Measurements from ENCODE around the gene AZU1.
"Not testable (repeated sequence)": the region's sequence is repeated elsewhere in the genome, so short reads cannot be mapped to it uniquely, and the experiment has no call there.

The AZU1 gene

DNA sequence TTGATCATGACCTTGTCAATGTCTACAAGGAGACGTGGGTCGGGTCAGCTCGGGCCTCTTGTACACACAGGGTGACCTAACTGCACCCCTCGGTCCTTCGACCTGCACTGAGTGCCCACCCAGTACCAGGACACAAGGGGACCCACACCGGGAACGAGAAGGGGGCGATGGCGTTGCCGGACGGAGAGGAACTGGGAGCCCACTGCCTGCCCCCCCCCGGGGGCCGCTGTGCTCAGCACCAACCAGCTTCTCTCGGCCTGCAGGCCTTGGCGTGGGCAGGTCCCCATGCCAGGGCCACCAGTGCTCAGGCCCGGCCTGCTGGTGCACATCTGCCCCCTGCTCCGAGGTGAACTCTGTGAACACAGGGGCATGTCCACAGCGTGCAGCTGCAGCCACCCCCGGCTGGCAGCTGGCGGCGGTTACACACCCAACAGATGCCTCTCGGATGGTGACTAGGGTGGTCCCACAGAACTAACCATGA, 46.0 kb downstream of the AZU1 start:
- DNase-seq (ENCODE audit: low read depth): no peak

DNA sequence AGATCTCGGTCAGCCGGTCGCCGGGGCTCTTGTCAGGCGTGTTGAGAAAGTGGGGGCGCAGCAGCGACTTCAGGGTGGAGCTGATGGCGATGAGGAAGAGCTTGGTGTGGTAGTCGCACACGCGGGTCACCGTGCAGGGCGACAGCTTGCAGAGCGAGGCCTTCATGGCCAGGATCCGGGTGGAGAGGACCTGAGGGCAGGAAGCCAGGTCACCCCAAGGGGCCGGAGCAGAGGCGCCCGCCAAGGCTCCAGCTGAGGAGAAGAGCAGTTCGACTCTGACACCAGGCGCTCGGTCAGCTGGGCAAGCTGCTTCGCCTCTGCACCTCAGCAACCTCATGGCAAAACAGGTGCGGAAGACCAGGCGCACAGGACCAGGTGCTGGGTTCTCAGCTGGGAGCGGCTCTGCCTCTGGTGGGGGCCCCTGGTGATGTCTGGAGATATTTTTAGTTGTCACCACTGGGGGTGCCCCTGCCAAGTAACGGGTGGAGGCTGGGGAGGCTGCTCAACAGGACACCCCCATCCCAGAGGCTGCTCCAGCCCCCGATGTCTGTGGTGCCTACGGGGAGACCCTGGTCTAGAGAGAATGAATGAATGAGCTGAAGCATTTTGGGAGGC, 47.7 kb downstream of the AZU1 start:
- DNase-seq (ENCODE audit: low read depth): no peak

DNA sequence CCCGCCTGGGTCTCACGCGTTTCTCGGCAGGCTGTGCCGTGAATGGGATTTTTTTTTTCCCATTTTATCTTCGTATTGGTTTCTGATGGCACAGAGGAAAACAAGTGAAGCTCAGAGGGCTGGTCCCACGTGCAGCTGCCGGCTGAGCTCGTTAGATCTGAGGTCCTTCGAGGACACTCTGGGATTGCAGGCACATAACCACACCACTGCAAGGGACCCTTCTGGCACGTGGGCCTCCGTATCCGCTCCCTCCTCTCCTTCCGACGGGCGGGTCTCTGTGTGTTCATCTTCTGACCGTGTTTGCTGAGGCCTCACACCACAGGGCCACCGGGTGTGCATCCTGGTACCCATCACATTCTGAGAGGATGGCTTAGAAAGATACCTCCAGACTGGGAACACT, 48.5 kb downstream of the AZU1 start:
- DNase-seq (ENCODE audit: low read depth): no peak

DNA sequence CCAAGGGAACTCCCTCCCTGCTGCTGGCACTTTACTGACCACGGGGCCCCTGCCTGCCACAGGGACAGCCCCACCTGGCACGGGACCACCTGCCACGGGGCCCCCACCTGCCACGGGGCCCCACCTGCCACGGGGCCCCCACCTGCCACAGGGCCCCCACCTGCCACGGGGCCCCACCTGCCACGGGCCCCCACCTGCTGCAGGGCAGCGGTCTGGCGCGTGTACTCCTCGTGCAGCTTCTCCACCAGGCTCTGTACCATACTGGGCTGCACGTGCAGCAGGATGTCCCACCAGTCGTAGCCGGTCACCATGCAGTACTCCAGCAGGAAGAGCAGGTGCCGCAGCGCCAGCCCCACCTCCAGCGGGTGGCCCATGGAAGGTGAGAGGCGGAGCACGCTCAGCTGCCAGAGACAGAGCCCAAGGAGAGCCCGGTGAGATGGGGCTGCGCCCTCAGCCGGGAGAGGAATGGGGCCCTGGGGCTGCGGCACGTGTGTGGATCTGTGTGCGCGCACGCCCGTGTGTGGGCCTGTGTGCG, 49.2 kb downstream of the AZU1 start:
- no peak for DNase-seq (ENCODE audit: low read depth)

DNA sequence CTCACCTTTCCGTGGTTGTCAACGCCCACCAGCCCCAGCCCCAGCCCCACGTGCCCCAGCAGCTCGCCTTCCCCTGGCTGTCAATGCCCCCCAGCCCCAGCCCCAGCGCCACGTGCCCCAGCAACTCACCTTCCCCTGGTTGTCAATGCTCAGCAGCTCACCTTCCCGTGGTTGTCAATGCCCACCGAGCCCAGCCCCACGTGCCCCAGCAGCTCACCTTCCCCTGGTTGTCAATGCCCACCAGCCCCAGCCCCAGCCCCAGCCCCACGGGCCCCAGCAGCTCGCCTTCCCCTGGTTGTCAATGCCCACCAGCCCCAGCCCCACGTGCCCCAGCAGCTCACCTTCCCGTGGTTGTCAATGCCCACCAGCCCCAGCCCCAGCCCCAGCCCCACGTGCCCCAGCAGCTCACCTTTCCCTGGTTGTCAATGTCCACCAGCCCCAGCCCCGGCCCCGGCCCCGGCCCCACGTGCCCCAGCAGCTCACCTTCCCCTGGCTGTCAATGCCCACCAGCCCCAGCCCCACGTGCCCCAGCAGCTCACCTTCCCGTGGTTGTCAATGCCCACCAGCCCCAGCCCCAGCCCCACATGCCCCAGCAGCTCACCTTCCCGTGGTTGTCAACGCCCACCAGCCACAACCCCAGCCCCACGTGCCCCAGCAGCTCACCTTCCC, 50.5 kb downstream of the AZU1 start:
- DNase-seq (ENCODE audit: low read depth): not testable (repeated sequence)

DNA sequence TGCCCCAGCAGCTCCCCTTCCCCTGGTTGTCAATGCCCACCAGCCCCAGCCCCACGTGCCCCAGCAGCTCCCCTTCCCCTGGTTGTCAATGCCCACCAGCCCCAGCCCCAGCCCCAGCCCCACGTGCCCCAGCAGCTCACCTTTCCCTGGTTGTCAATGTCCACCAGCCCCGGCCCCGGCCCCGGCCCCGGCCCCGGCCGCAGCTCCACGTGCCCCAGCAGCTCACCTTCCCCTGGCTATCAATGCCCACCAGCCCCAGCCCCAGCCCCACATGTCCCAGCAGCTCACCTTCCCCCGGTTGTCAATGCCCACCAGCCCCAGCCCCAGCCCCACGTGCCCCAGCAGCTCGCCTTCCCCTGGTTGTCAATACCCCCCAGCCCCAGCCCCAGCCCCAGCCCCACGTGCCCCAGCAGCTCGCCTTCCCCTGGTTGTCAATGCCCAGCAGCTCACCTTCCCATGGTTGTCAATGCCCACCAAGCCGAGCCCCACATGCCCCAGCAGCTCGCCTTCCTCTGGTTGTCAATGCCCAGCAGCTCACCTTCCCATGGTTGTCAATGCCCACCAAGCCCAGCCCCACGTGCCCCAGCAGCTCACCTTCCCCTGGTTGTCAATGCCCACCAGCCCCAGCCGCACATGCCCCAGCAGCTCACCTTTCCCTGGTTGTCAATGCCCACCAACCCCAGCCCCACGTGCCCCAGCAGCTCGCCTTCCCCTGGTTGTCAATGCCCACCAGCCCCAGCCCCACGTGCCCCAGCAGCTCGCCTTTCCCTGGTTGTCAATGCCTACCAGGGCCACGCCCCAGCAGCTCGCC, 51.3 kb downstream of the AZU1 start:
- not testable (repeated sequence) for DNase-seq (ENCODE audit: low read depth)

DNA sequence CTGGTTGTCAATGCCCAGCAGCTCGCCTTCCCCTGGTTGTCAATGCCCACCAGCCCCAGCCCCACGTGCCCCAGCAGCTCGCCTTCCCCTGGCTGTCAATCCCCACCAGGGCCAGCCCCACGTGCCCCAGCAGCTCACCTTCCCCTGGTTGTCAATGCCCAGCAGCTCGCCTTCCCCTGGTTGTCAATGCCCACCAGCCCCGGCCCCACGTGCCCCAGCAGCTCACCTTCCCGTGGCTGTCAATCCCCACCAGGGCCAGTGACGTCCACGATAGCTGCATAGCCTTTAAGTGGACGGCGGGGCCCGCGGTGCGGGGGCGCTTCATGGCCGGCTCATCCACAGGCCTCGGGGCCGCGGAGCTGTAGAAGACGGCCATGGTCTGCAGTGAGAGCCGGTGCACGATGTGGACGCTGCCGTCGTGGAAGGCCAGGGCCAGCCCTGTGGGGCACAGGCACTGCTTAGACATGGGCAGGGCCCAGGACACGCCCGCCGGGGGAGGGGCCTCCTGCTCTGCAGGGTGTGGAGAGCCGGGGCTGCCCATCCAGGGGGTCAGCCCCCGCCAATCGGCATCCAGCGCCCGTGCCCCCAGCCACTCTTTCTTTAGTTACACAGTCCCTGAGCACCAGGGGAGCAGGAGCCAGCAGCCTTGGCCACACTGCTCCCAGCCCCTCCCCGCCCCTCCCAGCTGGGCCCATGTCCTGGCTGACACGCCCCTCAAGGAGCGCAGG, 52.2 kb downstream of the AZU1 start:
- DNase-seq (ENCODE audit: low read depth): no peak
